ENCODE measurements around the gene FGA.

DNA sequence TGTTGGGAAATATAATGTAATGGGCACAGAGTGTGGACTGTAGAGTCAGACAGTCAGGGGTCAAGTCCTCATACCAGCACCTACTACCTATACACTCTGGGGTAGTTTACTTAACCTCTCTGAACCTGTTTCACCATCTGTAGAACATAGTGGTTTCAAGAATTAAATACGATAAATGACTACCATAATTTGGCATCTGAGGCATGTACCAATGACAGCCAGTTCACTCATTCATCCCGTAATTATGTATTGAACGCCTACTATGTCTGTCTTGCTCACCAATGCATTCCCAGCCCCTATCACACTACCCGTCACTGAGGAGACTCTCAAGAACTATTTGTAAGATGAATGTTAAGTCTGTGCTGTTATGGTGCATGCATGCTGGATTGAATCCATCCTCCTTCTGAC, 29.7 kb downstream of the FGA start:
- no peak for TF ChIP-seq CTCF (IDR thresholded peaks at IDR 0.05; ENCODE audit: low read depth, low read length)
- TF ChIP-seq EZH2phosphoT487 (IDR thresholded peaks at IDR 0.05; ENCODE audit: low read depth), result no peak
